Measurements from ENCODE around the gene GRM2. TPM values are rescaled to one million over a fixed set of nuclear protein-coding genes. Genes with fewer than 3 reads are reported as not detected.

The GRM2 gene
- total RNA-seq, 4 donors from 2014 or later, result 0.18 to 0.20 TPM; not detected in 2

GRCh38 chr3:51670823-51671733 is 35.8 kb upstream of the GRM2 start, which contains the start of gene TEX264:
Gene TEX264, plus strand, starts transcription at chr3:51671252. Its CDS starts 3,053 bp downstream, at chr3:51674305.
- TF ChIP-seq POLR2A (IDR thresholded peaks at IDR 0.05), result peak; percentile 85 to 87
- TF ChIP-seq CTCF (IDR thresholded peaks at IDR 0.05 in 4 of 5, conservative IDR thresholded peaks at IDR 0.05 in 1 of 5), result no peak
- peak within 1 kb of the TSS; percentile 75 to 99 (median 94) for H3K4me3 ChIP-seq
- DNase-seq, result peak; percentile 87 to 95
- peak; percentile 81 for ATAC-seq
- intact Hi-C loops (cut with DNase I; ENCODE audit: low total_unique reads) (loop anchor here (2.0 kb wide), 1 partner anchor 286 kb away; the partner anchor contains the start of gene MANF), in situ Hi-C loops (cut with MboI; ENCODE audit: low sequenced_read_pairs in 4 of 4) (loop anchor here in 1 of 4 donors (25.0 kb wide), 1 partner anchor 284 kb away; the partner anchor contains the start of genes MANF and RBM15B)
- no peaks in the 10 kb centered on the region for H3K9me3 ChIP-seq
- H3K27ac ChIP-seq, result peak within 1 kb of the TSS; percentile 92 to 99 (median 96)
- no peaks in the 10 kb centered on the region for H3K27me3 ChIP-seq
- H3K36me3 ChIP-seq, result no peaks in the 10 kb centered on the region
- H3K4me1 ChIP-seq, result peaks cover 24 to 40% of the 10 kb centered on the region in 2 donors

GRCh38 chr3:51671734-51672475 is 35.0 kb upstream of the GRM2 start:
- peak overlapping the region; percentile 92 to 99 (median 96) for H3K27ac ChIP-seq
- H3K36me3 ChIP-seq, result no peaks in the 10 kb centered on the region
- peak; percentile 34 to 65 for DNase-seq
- peaks cover 24 to 40% of the 10 kb centered on the region in 2 donors for H3K4me1 ChIP-seq
- in situ Hi-C loops (cut with MboI; ENCODE audit: low sequenced_read_pairs in 4 of 4) (loop anchor here in 1 of 4 donors (25.0 kb wide), 1 partner anchor 285 kb away; the partner anchor contains the start of genes MANF and RBM15B), intact Hi-C loops (cut with DNase I; ENCODE audit: low total_unique reads) (loop anchor here (2.0 kb wide), 1 partner anchor 287 kb away; the partner anchor contains the start of gene MANF)
- ATAC-seq, result peak; percentile 56 to 57
- no peaks in the 10 kb centered on the region for H3K9me3 ChIP-seq
- H3K4me3 ChIP-seq, result peak overlapping the region; percentile 75 to 99 (median 94)
- TF ChIP-seq POLR2A (IDR thresholded peaks at IDR 0.05), result no peak
- TF ChIP-seq CTCF (IDR thresholded peaks at IDR 0.05 in 4 of 5, conservative IDR thresholded peaks at IDR 0.05 in 1 of 5), result no peak
- H3K27me3 ChIP-seq, result no peaks in the 10 kb centered on the region

GRCh38 chr3:51673181-51673801 is 33.6 kb upstream of the GRM2 start:
- in situ Hi-C loops (cut with MboI; ENCODE audit: low sequenced_read_pairs in 4 of 4), result loop anchor here in 1 of 4 donors (25.0 kb wide), 1 partner anchor 286 kb away; the partner anchor contains the start of genes MANF and RBM15B
- Histone ChIP-seq H3K36me3 (no peaks in the 10 kb centered on the region), H3K9me3 (no peaks in the 10 kb centered on the region), H3K27me3 (no peaks in the 10 kb centered on the region), H3K27ac (peak overlapping the region in 1 of 4 donors; percentile 1), H3K4me3 (no peak overlapping the region), H3K4me1 (peaks cover 24 to 40% of the 10 kb centered on the region in 2 donors)
- TF ChIP-seq CTCF (IDR thresholded peaks at IDR 0.05 in 4 of 5, conservative IDR thresholded peaks at IDR 0.05 in 1 of 5), result no peak
- no peak for TF ChIP-seq POLR2A (IDR thresholded peaks at IDR 0.05)
- ATAC-seq (no peak), DNase-seq (no peak)
- intact Hi-C loops (cut with DNase I; ENCODE audit: low total_unique reads), result no loop called here

All from gastrocnemius medialis (tissue), 4 donors.